GM21529 (cell line): Measurements from ENCODE around the gene VWA8.
"Not testable (repeated sequence)": the region's sequence is repeated elsewhere in the genome, so short reads cannot be mapped to it uniquely, and the experiment has no call there.

Source experiments
- ATAC-seq: cut with Tn5 transposase; IDR thresholded peaks from one replicate; pipeline ENCODE4 v1.9.1; 2021; ENCODE audit not compliant: unreplicated experiment

The VWA8 gene

DNA sequence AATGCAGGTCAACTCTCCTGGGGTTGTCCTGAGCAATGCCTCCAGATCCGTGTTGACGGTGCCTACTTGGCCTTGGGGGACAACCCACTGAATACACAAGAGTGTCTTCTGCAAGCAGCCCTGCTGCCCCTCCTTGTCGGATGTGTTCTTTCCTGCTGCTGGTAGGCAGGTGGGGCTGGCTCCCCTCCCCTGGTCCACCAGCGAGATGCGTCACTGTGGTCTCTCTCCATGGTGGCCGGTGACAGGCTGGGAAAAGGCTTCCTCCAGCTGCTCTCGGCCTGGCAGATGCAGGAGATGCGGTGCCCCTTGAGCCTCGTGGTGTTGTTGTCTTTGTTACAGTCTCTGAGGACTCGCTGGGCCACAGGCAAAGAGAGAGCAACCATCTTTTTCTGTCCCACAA lies 418.6 kb downstream of the VWA8 start:
- ATAC-seq = no peak

DNA sequence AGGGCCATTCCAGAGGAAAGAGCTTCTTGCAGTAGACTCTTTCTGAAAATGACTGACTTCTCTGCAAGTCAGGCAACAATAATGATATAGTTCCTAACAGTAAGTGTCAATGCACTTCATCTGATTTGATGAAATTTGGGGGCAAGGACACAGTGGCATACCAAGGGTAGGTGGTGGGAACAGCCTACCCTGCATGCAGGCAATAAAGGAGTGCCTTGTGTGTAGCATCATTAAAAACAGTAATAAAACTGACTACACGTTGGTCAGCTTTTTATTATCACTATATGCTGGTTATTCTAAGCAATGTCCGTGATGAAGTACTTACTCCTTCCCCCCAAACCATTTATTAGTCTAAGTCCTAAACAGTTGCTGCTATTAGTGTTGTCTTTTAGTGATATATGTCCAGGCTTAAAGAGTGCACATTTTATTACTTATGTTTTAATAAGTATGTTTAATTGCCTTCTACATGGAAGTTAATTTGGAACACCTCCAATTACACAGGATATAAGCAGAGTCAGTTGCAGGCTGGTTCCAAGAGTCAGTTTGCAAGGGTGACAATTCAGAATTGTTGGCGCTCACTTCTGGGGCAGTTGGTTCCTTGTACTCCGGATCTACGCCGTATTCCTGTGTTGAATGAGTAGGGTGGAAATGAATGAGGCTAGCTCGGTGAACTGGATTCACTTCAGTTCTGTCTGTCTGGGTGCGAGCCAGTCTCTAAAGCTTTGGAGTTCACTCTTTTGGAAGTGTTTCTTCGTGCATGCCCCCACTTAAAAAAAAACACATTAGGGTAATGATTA lies 419.6 kb downstream of the VWA8 start:
- ATAC-seq = no peak

DNA sequence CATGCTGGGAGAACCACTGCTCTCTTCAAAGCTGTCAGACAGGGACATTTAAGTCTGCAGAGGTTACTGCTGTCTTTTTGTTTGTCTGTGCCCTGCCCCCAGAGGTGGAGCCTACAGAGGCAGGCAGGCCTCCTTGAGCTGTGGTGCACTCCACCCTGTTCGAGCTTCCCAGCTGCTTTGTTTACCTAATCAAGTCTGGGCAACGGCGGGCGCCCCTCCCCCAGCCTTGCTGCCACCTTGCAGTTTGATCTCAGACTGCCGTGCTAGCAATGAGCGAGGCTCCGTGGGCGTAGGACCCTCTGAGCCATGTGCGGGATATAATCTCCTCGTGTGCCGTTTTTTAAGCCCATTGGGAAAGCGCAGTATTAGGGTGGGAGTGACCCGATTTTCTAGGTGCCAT lies 420.7 kb downstream of the VWA8 start:
- ATAC-seq = not testable (repeated sequence)

DNA sequence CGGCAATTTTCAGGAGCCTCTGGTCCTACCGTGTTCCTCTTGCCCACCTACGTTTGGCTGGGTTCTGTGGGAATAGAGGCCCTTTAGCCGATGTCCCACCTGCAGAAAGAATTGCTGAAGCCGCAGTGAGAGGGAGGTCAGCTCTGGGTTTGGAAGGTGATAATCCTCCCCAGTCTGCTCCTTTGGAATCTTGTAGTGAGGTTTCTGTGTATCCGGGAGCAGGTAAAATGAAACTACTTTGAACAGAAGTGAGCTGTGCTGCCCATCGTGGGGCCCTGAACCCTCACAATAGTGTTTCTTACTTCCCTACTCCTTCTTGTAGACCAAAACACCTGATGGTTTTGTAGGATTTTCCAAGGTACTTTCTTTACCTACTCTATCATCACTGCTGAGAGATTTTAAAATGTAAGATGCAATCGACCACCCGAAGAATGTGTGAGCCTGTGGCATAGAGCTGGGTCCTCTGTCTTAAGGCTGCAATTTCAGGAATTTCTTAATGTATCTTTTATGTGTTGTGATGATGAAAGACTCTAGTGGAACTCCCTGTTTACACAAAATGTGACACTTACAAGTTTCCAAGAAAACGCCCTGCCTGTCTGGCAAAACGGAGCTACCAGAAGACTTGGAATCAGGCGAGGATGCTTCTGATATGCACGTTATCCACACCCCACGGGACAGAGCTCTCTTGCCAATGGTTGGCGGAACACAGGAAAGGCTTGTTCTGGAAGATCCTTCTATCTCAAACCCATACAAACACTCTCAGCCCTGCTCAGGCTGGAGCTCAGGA lies 427.4 kb downstream of the VWA8 start:
- ATAC-seq = no peak

DNA sequence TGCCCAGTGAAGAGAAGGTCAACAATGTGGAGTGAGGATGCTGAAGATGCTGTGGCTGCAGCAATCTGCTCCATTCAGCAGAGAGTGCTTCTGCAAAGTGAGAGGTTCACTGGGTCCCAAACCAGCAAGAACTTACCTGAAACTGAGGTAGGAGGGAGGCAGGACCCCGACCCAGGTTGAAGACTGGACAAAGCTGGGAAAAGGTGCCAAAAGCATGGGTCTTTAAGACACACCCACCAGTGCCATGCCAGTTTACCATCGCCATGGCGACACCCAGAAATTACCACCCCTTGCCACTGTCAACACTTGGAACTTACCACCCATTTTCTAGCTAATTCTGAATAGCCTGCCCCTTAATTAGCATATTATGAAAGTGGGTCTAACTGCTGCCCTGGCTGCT lies 432.9 kb downstream of the VWA8 start:
- ATAC-seq = no peak

DNA sequence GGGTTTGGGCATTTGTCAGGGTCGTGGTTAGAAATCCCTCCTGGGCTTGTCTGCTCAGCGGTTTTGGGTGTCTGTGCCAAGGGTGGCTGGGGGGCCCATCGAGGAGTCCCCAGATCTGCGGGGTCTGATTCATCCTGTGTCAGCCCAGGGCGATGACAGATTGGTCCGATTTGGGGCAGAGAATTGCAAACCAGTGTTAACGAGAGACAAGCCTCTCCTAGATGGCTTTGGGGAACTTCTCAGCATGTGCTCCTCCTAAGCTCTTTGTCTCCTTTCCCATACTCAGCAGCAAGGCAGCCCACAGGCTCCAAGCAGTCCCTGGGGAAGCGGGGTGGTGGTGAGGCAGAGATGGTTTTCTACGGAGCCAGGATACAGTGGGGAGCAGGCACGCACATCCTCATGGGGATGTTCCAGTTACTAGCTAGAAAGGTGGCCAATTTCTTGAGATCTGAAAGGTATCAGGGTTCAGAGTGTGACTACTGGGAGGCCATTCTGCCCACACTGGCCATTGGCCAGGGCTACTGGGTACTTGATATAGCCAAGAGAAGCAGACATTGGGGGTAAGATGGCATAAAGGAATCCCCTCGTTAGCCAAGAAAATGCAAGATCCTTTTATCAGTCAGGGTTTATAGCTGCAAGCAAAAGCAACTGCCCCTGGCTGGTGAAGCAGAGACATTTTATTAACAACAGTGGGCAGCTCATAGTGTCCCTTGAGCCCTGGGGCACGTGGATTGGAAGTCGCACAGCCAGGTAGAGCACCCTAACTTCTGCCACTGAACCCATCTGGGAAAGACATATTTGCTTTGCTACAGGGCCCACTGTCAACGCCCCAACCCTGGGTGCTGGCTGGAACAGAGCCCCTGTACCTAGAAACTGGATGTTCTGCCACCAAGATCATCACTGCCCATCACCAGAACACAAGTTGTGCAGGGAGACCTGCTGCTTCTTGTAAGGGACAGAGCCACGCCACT lies 440.0 kb downstream of the VWA8 start:
- ATAC-seq = no peak

DNA sequence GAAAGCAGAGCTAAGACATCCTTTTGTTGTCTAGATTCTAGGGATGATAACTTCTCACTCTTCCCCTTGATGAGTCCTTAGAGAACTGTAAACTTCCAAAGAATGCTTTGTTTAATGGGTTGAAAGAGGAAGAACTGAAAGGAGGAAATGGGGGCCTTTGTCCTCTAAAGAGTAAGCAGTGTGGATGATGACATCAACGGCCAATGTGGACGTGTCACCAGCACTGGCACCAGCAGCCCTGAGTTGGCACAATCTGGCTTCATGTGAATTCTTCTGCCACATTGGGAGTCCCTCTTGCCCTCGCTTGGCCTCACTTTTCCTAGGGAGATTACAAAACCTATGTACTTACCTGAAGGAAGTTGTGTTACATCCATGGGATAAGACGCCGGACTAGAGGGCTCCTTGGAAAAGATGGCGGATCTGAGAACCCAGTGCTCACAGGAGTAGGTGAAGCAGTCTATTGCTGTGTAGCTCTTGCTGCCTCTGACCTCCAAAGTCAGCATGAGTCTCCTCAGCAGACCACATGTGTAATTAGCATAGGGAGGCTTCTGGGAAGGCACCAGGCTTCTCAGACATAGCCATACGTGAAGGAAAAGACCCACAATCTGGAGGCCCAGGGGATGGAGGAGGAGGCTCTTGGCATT lies 440.8 kb downstream of the VWA8 start:
- no peak for ATAC-seq
